Natural killer cell (primary cell): ENCODE data around the gene INTS1. TPM values are rescaled to one million over a fixed set of nuclear protein-coding genes. Genes with fewer than 3 reads are reported as not detected.

Experiments used
- ATAC-seq, 3 donors: fragments of 150-1000 bp in 2 of 3; fragments of 200-7000 bp in 1 of 3; cut with Tn5 transposase; 1 replicate in 1 of 3; 2 replicates in 2 of 3; pipeline ENCODE4 v1.10.0; 2021; ENCODE audit warnings: mild to moderate bottlenecking in 2 of 3, moderate library complexity in 2 of 3
- DNase-seq, 2 donors: peaks; one replicate each; pipeline versions ENCODE4 v3.0.0 to v3.0.0-alpha.2; 2013 to 2021; ENCODE audit warnings: mixed read lengths in 1 of 2
- H3K27ac ChIP-seq: one replicate; pipeline ENCODE4 v1.5.1; 2013; ENCODE audit warnings: mild to moderate bottlenecking, low read length
- H3K27me3 ChIP-seq: one replicate; pipeline ENCODE4 v1.6.1; 2013; ENCODE audit warnings: low read length; ENCODE audit not compliant: control insufficient read depth, insufficient read depth
- H3K36me3 ChIP-seq: one replicate; pipeline ENCODE4 v1.6.1; 2013; ENCODE audit warnings: low read length; ENCODE audit not compliant: control insufficient read depth, insufficient read depth
- H3K4me1 ChIP-seq: one replicate; pipeline ENCODE4 v1.6.1; 2013; ENCODE audit warnings: low read length; ENCODE audit not compliant: control insufficient read depth, insufficient read depth
- H3K4me3 ChIP-seq: one replicate; pipeline ENCODE4 v1.5.1; 2013; ENCODE audit warnings: low read length
- H3K9me3 ChIP-seq: one replicate; pipeline ENCODE4 v1.6.1; 2013; ENCODE audit warnings: low read length; ENCODE audit not compliant: control insufficient read depth, insufficient read depth
- H3K27ac Mint-ChIP-seq, 2 donors: one replicate each; pipeline ENCODE4 v1.8.0; 2022; ENCODE audit warnings: mild to moderate bottlenecking in 2 of 2, mixed read lengths in 2 of 2, moderate library complexity in 1 of 2
- H3K27me3 Mint-ChIP-seq, 2 donors: one replicate each; pipeline ENCODE4 v1.8.0; 2022; ENCODE audit warnings: low read depth in 2 of 2, mixed read lengths in 2 of 2
- H3K36me3 Mint-ChIP-seq: one replicate; pipeline ENCODE4 v1.8.0; 2022; ENCODE audit warnings: mixed read lengths
- H3K4me1 Mint-ChIP-seq, 2 donors: one replicate each; pipeline ENCODE4 v1.8.0; 2022; ENCODE audit warnings: mixed read lengths in 2 of 2
- H3K4me3 Mint-ChIP-seq: one replicate; pipeline ENCODE4 v1.8.0; 2022; ENCODE audit warnings: mild to moderate bottlenecking, moderate library complexity, mixed read lengths
- H3K9me3 Mint-ChIP-seq, 2 donors: one replicate each; pipeline ENCODE4 v1.8.0; 2022; ENCODE audit warnings: mixed read lengths in 2 of 2
- CTCF ChIP-seq: fragments of 200-600 bp; IDR thresholded peaks from one replicate; pipeline ENCODE4 v1.8.0; 2022; ENCODE audit warnings: antibody characterized with exemption
- WGBS: methylation state at CpG from one replicate; pipeline ENCODE4 v1.1.7; 2013; ENCODE audit warnings: missing lambda C conversion rate; ENCODE audit not compliant: insufficient coverage; 5-methylcytosine and 5-hydroxymethylcytosine counted together
- intact Hi-C: fragments of 100-400 bp; cut with micrococcal nuclease; formaldehyde crosslinking; loops from one replicate; pipeline ENCODE4 v1.14.2; 2022
- total RNA-seq, 4 donors: library from RNA; stranded (reverse); fragments of 120-200 nt in 1 of 4; gene quantifications; one replicate each; pipeline versions ENCODE4 v1.2.3 to v1.2.4, GENCODE V29; 2013 to 2022

Gene INTS1
- total RNA-seq, 3 donors from 2014 or later (not counting 1 experiment from before 2014, with no cell fraction given), result 92.7 to 115 (median 111) TPM

GRCh38 chr7:1512781-1513656 lies 8.8 kb upstream of the INTS1 start:
- no peaks in the 10 kb centered on the region for H3K9me3 ChIP-seq
- ATAC-seq (peak; percentile 54 to 78 (median 69)), DNase-seq (peak in 1 of 2 donors; percentile 73)
- H3K36me3 Mint-ChIP-seq, result no peaks in the 10 kb centered on the region
- H3K27me3 Mint-ChIP-seq, result peaks cover 7 to 22% of the 10 kb centered on the region in 2 donors
- H3K27me3 ChIP-seq, result no peaks in the 10 kb centered on the region
- no peaks in the 10 kb centered on the region for H3K9me3 Mint-ChIP-seq
- 17% methylated on average over 35 of the region's 35 CpGs for WGBS
- no peak for TF ChIP-seq CTCF
- no peak overlapping the region for H3K4me3 Mint-ChIP-seq
- no peak overlapping the region for H3K4me3 ChIP-seq
- H3K27ac ChIP-seq, result no peak overlapping the region
- H3K4me1 Mint-ChIP-seq, result no peaks in the 10 kb centered on the region
- no peak overlapping the region for H3K27ac Mint-ChIP-seq
- H3K4me1 ChIP-seq, result peaks cover 30% of the 10 kb centered on the region
- intact Hi-C loops, result no loop called here
- no peaks in the 10 kb centered on the region for H3K36me3 ChIP-seq

GRCh38 chr7:1511444-1512422 lies 7.5 kb upstream of the INTS1 start:
- Histone ChIP-seq H3K4me1 (peaks cover 32% of the 10 kb centered on the region), H3K9me3 (no peaks in the 10 kb centered on the region), H3K27ac (no peak overlapping the region), H3K36me3 (no peaks in the 10 kb centered on the region), H3K27me3 (no peaks in the 10 kb centered on the region), H3K4me3 (no peak overlapping the region)
- 76% methylated on average over 30 of the region's 30 CpGs for WGBS
- H3K27ac Mint-ChIP-seq, result no peak overlapping the region
- no peak overlapping the region for H3K4me3 Mint-ChIP-seq
- no peaks in the 10 kb centered on the region for H3K9me3 Mint-ChIP-seq
- peaks cover 7 to 26% of the 10 kb centered on the region in 2 donors for H3K27me3 Mint-ChIP-seq
- H3K36me3 Mint-ChIP-seq, result no peaks in the 10 kb centered on the region
- peaks cover 0 to 4% of the 10 kb centered on the region in 2 donors for H3K4me1 Mint-ChIP-seq
- no peak for ATAC-seq
- DNase-seq, result no peak
- TF ChIP-seq CTCF, result no peak
- intact Hi-C loops, result no loop called here

GRCh38 chr7:1510780-1511154 lies 6.6 kb upstream of the INTS1 start:
- no peak for ATAC-seq
- H3K4me1 ChIP-seq, result peaks cover 39% of the 10 kb centered on the region

More at GRCh38 chr7:1510780-1511154, 6.6 kb upstream of the INTS1 start:
- WGBS, result 20% methylated on average over 16 of the region's 16 CpGs
- peaks cover 0 to 6% of the 10 kb centered on the region in 2 donors for H3K4me1 Mint-ChIP-seq
- intact Hi-C loops, result no loop called here
- H3K36me3 ChIP-seq, result no peaks in the 10 kb centered on the region
- no peak for DNase-seq
- H3K9me3 Mint-ChIP-seq, result no peaks in the 10 kb centered on the region
- no peak overlapping the region for H3K27ac Mint-ChIP-seq
- no peak overlapping the region for H3K4me3 Mint-ChIP-seq
- no peak overlapping the region for H3K27ac ChIP-seq
- no peak for TF ChIP-seq CTCF
- H3K27me3 ChIP-seq, result no peaks in the 10 kb centered on the region
- no peak overlapping the region for H3K4me3 ChIP-seq
- peaks cover 7 to 30% of the 10 kb centered on the region in 2 donors for H3K27me3 Mint-ChIP-seq
- no peaks in the 10 kb centered on the region for H3K9me3 ChIP-seq
- H3K36me3 Mint-ChIP-seq, result no peaks in the 10 kb centered on the region
